OCI-LY1 (cell line): ENCODE data around the gene MYH14.

Source experiments
- H2AFZ ChIP-seq: fragments of 200-600 bp; sonication (generic), shearing (Covaris generic); 2 replicates; pipeline ENCODE4 v1.6.0; 2014; ENCODE audit warnings: antibody characterized with exemption, mild to moderate bottlenecking, low read length
- H3F3A ChIP-seq: fragments of 200-600 bp; sonication (generic), shearing (Covaris generic); 2 replicates; pipeline ENCODE4 v1.6.0; 2014; ENCODE audit warnings: mild to moderate bottlenecking, antibody characterized with exemption, low read length, moderate library complexity; ENCODE audit not compliant: insufficient read depth
- H3K27ac ChIP-seq: fragments of 200-600 bp; sonication (generic); 2 replicates; pipeline ENCODE4 v1.5.1; 2014; ENCODE audit warnings: low read length, mixed run types, mild to moderate bottlenecking, low read depth; ENCODE audit not compliant: poor library complexity, severe bottlenecking
- H3K27me3 ChIP-seq: fragments of 200-600 bp; sonication (generic); 2 replicates; pipeline ENCODE4 v1.6.0; 2014; ENCODE audit warnings: antibody characterized with exemption, mild to moderate bottlenecking, low read length, moderate library complexity; ENCODE audit not compliant: insufficient read depth
- H3K36me3 ChIP-seq: fragments of 200-600 bp; sonication (generic); 2 replicates; pipeline ENCODE4 v1.6.1; 2014; ENCODE audit warnings: mild to moderate bottlenecking, antibody characterized with exemption, low read length, moderate library complexity, mixed read lengths; ENCODE audit not compliant: insufficient read depth
- H3K4me1 ChIP-seq: fragments of 200-600 bp; sonication (generic); 2 replicates; pipeline ENCODE4 v1.5.1; 2014; ENCODE audit warnings: mild to moderate bottlenecking, low read length, moderate library complexity; ENCODE audit not compliant: insufficient read depth, severe bottlenecking
- H3K4me2 ChIP-seq: fragments of 200-600 bp; sonication (generic), shearing (Covaris generic); 2 replicates; pipeline ENCODE4 v1.6.1; 2014; ENCODE audit warnings: low read length
- H3K4me3 ChIP-seq: fragments of 200-600 bp; sonication (generic); 2 replicates; pipeline ENCODE4 v1.5.1; 2014; ENCODE audit warnings: low read length, low read depth, mild to moderate bottlenecking, mixed read lengths; ENCODE audit not compliant: poor library complexity, severe bottlenecking
- H3K79me2 ChIP-seq: fragments of 200-600 bp; shearing (Covaris generic); 2 replicates; pipeline ENCODE4 v1.6.1; 2016; ENCODE audit warnings: mixed run types, low read length, mixed read lengths; ENCODE audit not compliant: insufficient read depth
- H3K9ac ChIP-seq: fragments of 200-600 bp; sonication (generic), shearing (Covaris generic); 2 replicates; pipeline ENCODE4 v1.6.1; 2014; ENCODE audit warnings: mild to moderate bottlenecking, low read length, mixed read lengths
- H3K9me2 ChIP-seq: fragments of 200-600 bp; sonication (generic), shearing (Covaris generic); 2 replicates; pipeline ENCODE4 v1.6.1; 2014; ENCODE audit warnings: low read depth, mild to moderate bottlenecking, low read length, mixed read lengths
- H3K9me3 ChIP-seq: fragments of 200-600 bp; shearing (Covaris generic); 2 replicates; pipeline ENCODE4 v1.6.1; 2014; ENCODE audit warnings: low read length, mixed read lengths
- H4K20me1 ChIP-seq: fragments of 200-600 bp; sonication (generic), shearing (Covaris generic); 2 replicates; pipeline ENCODE4 v1.6.0; 2016; ENCODE audit warnings: mild to moderate bottlenecking, low read length; ENCODE audit not compliant: insufficient read depth
- EZH2 ChIP-seq: fragments of 200-600 bp; sonication (generic), shearing (Covaris generic); IDR thresholded peaks from 2 replicates; pipeline ENCODE4 v1.8.0; 2017; ENCODE audit warnings: borderline replicate concordance, mixed run types, mild to moderate bottlenecking, antibody characterized with exemption, low read length, moderate library complexity, mixed read lengths
- TF ChIP-seq, protein P1 (sequence below): fragments of 200-600 bp; sonication (generic), shearing (Covaris generic); IDR thresholded peaks from 2 replicates; pipeline ENCODE4 v1.5.1; 2017; ENCODE audit warnings: mild to moderate bottlenecking, antibody characterized with exemption, low read length, moderate library complexity, mixed read lengths

The MYH14 gene

DNA sequence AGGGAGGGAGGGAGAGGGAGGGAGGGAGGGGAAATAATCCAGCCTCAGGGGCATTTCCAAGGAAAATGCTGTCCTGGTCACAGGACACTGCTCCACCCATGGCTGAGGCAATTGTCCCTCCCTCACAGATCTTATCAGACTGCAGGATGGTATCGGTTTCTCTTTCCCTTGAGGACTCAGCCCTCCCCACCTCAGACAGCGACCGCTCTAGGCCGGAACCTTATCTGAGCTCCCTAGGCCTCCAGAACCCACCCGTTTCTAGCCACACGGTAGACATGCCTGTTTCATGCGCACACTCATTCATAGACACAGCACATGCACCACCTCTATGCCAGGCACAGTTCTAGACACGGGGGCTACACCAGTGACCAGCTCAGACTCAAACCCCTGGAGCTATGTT, 30.3 kb upstream of the MYH14 start:
- Histone ChIP-seq H3K36me3 (no peaks in the 10 kb centered on the region), H3K4me1 (no peaks in the 10 kb centered on the region), H3K4me3 (no peak overlapping the region), H3K9me3 (no peaks in the 10 kb centered on the region), H3K27ac (no peak overlapping the region), H3K9ac (no peak overlapping the region), H3K79me2 (no peaks in the 10 kb centered on the region), H3K9me2 (no peaks in the 10 kb centered on the region), H2AFZ (no peak overlapping the region), H3F3A (no peaks in the 10 kb centered on the region), H4K20me1 (no peaks in the 10 kb centered on the region), H3K27me3 (no peaks in the 10 kb centered on the region), H3K4me2 (no peak overlapping the region)
- TF ChIP-seq, protein P1, sequence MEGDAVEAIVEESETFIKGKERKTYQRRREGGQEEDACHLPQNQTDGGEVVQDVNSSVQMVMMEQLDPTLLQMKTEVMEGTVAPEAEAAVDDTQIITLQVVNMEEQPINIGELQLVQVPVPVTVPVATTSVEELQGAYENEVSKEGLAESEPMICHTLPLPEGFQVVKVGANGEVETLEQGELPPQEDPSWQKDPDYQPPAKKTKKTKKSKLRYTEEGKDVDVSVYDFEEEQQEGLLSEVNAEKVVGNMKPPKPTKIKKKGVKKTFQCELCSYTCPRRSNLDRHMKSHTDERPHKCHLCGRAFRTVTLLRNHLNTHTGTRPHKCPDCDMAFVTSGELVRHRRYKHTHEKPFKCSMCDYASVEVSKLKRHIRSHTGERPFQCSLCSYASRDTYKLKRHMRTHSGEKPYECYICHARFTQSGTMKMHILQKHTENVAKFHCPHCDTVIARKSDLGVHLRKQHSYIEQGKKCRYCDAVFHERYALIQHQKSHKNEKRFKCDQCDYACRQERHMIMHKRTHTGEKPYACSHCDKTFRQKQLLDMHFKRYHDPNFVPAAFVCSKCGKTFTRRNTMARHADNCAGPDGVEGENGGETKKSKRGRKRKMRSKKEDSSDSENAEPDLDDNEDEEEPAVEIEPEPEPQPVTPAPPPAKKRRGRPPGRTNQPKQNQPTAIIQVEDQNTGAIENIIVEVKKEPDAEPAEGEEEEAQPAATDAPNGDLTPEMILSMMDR = no peak
- TF ChIP-seq EZH2 = no peak

DNA sequence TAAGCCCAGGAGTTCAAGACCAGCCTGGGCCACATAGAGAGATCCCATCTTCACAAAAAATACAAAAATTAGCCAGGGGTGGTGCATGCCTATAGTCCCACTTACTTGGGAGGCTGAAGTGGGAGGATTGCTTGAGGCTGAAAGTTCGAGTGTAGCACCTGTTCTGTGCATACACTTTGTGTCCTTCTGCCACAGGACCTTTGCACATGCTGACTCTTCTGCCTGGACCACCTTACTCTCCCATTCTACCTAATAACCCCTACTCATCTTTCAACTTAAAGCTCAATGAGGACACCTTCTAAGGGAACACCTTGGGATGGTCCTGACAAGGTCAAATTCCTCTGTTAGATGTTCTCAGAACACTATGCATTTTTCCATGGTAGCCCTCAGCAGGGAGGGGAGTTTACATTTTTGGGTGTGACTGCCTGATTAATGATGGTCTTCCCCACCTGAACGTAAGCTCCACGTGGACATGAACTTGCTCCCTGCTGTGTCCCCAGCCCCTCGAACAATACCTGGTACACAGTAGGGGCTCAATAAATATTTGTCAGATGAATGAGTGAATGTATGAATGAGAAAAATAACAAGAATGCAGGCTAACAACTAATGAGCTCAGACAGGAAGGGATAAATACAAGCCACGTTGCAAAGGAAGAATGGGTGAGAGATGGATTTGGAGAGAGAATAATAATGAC, 29.2 kb upstream of the MYH14 start:
- no peaks in the 10 kb centered on the region for H3F3A ChIP-seq

DNA sequence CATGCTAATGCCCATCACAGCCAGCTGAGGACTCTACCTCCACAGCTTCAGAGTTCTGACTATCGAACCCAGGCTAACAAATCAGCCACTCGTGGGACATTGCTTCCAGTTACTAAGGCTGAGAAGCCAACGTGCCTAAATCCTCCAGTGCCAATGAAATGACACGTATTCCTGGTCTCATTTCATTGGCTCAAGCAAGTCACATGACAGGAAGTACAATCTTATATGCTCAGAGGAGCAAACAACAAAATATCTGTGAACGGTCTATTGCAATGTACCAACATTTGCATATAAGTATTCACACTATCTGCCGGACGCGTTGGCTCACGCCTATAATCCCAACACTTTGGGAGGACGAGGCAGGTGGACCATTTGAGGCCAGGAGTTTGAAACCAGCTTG, 27.5 kb upstream of the MYH14 start:
- no peaks in the 10 kb centered on the region for H3K27me3 ChIP-seq
- TF ChIP-seq, protein P1 = no peak
- TF ChIP-seq EZH2 = no peak
- H3K9me3 ChIP-seq = no peaks in the 10 kb centered on the region

More for the DNA sequence above, 29.2 kb upstream of the MYH14 start:
- Histone ChIP-seq H3K36me3 (no peaks in the 10 kb centered on the region), H4K20me1 (no peaks in the 10 kb centered on the region), H3K9ac (no peak overlapping the region), H3K27ac (no peak overlapping the region), H3K27me3 (no peaks in the 10 kb centered on the region), H3K4me2 (no peak overlapping the region), H3K4me3 (no peak overlapping the region), H3K9me3 (no peaks in the 10 kb centered on the region), H2AFZ (no peak overlapping the region), H3K4me1 (no peaks in the 10 kb centered on the region), H3K79me2 (no peaks in the 10 kb centered on the region), H3K9me2 (no peaks in the 10 kb centered on the region)
- TF ChIP-seq EZH2 = no peak
- TF ChIP-seq, protein P1 = no peak

More for the DNA sequence above, 27.5 kb upstream of the MYH14 start:
- no peaks in the 10 kb centered on the region for H3K36me3 ChIP-seq
- no peak overlapping the region for H3K27ac ChIP-seq
- H3F3A ChIP-seq = no peaks in the 10 kb centered on the region
- no peak overlapping the region for H3K9ac ChIP-seq
- H3K4me3 ChIP-seq = no peak overlapping the region
- H3K9me2 ChIP-seq = no peaks in the 10 kb centered on the region
- no peak overlapping the region for H3K4me2 ChIP-seq
- H3K79me2 ChIP-seq = no peaks in the 10 kb centered on the region
- no peak overlapping the region for H2AFZ ChIP-seq
- no peaks in the 10 kb centered on the region for H3K4me1 ChIP-seq
- no peaks in the 10 kb centered on the region for H4K20me1 ChIP-seq
